ENCODE results near the gene KANSL1.

Gene KANSL1

DNA sequence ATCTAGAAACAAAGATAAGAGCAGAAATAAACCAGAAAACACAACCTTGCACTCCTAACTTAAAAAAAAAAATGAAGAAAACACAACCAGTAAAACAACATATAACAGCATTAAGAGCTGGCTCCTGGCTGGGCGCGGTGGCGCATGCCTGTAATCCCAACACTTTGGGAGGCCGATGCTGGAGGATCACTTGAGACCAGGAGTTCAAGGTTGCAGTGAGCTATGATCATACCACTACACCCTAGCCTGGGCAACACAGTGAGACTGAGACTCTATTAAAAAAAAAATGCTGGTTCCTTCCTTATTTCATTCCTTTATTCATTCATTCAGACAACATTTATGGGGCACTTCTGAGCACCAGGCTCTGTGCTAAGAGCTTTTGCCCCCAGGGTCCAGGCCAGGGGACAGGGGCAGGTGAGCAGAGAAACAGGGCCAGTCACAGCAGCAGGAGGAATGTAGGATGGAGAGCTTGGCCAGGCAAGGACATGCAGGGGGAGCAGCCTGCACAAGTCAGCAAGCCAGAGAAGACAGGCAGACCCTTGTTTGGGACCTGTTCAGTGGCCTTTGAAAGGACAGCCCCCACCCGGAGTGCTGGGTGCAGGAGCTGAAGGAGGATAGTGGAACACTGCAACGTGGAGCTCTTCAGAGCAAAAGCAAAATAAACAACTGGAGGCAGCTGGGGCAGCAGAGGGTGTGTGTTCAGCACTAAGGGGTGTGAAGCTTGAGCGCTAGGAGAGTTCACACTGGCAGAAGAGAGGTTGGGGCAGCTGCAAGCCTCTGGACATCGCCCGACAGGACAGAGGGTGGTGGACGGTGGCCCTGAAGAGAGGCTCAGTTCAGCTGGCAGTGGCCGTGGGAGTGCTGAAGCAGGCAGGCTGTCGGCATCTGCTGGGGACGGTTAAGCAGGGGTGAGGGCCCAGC is 191.6 kb downstream of the KANSL1 start:
- no peak overlapping the region for H3K4me3 ChIP-seq (ENCODE audit: low read depth, low read length)
- DNase-seq (ENCODE audit: low read depth) = no peak
- no peak for TF ChIP-seq POLR2A (IDR thresholded peaks at IDR 0.05; ENCODE audit: extremely low read depth, insufficient read length)
- TF ChIP-seq, protein P1, sequence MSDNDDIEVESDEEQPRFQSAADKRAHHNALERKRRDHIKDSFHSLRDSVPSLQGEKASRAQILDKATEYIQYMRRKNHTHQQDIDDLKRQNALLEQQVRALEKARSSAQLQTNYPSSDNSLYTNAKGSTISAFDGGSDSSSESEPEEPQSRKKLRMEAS (IDR thresholded peaks at IDR 0.05; ENCODE audit: low read depth, low read length) = no peak
- no peak for TF ChIP-seq MYC (IDR thresholded peaks at IDR 0.05; ENCODE audit: low read depth, low read length)
- TF ChIP-seq, protein P2, sequence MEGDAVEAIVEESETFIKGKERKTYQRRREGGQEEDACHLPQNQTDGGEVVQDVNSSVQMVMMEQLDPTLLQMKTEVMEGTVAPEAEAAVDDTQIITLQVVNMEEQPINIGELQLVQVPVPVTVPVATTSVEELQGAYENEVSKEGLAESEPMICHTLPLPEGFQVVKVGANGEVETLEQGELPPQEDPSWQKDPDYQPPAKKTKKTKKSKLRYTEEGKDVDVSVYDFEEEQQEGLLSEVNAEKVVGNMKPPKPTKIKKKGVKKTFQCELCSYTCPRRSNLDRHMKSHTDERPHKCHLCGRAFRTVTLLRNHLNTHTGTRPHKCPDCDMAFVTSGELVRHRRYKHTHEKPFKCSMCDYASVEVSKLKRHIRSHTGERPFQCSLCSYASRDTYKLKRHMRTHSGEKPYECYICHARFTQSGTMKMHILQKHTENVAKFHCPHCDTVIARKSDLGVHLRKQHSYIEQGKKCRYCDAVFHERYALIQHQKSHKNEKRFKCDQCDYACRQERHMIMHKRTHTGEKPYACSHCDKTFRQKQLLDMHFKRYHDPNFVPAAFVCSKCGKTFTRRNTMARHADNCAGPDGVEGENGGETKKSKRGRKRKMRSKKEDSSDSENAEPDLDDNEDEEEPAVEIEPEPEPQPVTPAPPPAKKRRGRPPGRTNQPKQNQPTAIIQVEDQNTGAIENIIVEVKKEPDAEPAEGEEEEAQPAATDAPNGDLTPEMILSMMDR (IDR thresholded peaks at IDR 0.05; ENCODE audit: low read depth, low read length) = no peak

DNA sequence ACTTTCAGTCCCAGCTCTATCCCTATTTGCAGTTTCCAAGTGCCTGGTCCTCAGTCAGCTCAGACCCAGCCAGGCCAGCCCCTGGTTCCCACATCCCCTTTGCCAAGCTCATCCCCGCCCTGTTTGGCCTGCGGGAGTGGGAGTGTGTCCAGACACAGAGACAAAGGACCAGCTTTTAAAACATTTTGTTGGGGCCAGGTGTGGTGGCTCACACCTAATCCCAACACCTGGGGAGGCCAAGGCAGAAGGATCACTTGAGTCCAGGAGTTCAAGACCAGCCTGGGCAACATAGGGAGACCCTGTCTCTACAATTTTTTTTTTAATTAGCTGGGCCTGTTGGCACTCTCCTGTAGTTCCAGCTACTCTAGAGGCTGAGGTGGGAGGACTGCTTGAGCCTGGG is 192.5 kb downstream of the KANSL1 start:
- no peak overlapping the region for H3K4me3 ChIP-seq (ENCODE audit: low read depth, low read length)
- no peak for DNase-seq (ENCODE audit: low read depth)
- TF ChIP-seq MYC (IDR thresholded peaks at IDR 0.05; ENCODE audit: low read depth, low read length) (no peak), POLR2A (IDR thresholded peaks at IDR 0.05; ENCODE audit: extremely low read depth, insufficient read length) (no peak)
- TF ChIP-seq, protein P2 (IDR thresholded peaks at IDR 0.05; ENCODE audit: low read depth, low read length) = no peak
- TF ChIP-seq, protein P1 (IDR thresholded peaks at IDR 0.05; ENCODE audit: low read depth, low read length) = no peak

DNA sequence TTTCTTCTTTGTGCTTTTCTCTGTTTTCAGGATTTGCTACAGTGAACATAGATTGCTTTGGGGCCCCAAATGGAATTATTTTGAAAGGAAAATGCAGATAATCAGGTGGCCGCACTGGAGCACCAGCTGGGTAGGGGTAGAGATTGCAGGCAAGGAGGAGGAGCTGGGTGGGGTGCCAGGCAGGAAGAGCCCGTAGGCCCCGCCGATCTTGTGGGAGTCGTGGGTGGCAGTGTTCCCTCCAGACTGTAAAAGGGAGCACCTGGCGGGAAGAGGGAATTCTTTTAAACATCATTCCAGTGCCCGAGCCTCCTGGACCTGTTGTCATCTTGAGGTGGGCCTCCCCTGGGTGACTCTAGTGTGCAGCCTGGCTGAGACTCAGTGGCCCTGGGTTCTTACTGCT is 192.9 kb downstream of the KANSL1 start:
- no peak overlapping the region for H3K4me3 ChIP-seq (ENCODE audit: low read depth, low read length)
- DNase-seq (ENCODE audit: low read depth) = no peak
- no peak for TF ChIP-seq POLR2A (IDR thresholded peaks at IDR 0.05; ENCODE audit: extremely low read depth, insufficient read length)
- TF ChIP-seq, protein P2 (IDR thresholded peaks at IDR 0.05; ENCODE audit: low read depth, low read length) = no peak
- TF ChIP-seq, protein P1 (IDR thresholded peaks at IDR 0.05; ENCODE audit: low read depth, low read length) = no peak

DNA sequence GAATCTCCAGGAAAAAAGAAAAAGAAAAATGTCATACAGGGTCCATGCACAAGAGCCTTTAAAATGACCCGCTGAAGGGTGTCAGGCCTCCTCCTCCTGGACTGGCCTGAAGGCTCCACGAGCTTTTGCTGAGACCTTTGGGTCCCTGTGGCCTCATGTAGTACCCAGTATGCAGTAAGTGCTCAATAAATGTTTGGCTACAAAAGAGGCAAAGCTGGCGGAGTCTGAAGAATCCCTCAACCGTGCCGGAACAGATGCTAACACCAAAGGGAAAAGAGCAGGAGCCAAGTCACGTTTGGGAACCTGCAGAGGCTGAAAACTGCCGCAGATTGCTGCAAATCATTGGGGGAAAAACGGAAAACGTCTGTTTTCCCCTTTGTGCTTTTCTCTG is 193.3 kb downstream of the KANSL1 start:
- no peak overlapping the region for H3K4me3 ChIP-seq (ENCODE audit: low read depth, low read length)
- TF ChIP-seq, protein P2 (IDR thresholded peaks at IDR 0.05; ENCODE audit: low read depth, low read length) = no peak
- TF ChIP-seq MYC (IDR thresholded peaks at IDR 0.05; ENCODE audit: low read depth, low read length) = no peak
- no peak for DNase-seq (ENCODE audit: low read depth)

DNA sequence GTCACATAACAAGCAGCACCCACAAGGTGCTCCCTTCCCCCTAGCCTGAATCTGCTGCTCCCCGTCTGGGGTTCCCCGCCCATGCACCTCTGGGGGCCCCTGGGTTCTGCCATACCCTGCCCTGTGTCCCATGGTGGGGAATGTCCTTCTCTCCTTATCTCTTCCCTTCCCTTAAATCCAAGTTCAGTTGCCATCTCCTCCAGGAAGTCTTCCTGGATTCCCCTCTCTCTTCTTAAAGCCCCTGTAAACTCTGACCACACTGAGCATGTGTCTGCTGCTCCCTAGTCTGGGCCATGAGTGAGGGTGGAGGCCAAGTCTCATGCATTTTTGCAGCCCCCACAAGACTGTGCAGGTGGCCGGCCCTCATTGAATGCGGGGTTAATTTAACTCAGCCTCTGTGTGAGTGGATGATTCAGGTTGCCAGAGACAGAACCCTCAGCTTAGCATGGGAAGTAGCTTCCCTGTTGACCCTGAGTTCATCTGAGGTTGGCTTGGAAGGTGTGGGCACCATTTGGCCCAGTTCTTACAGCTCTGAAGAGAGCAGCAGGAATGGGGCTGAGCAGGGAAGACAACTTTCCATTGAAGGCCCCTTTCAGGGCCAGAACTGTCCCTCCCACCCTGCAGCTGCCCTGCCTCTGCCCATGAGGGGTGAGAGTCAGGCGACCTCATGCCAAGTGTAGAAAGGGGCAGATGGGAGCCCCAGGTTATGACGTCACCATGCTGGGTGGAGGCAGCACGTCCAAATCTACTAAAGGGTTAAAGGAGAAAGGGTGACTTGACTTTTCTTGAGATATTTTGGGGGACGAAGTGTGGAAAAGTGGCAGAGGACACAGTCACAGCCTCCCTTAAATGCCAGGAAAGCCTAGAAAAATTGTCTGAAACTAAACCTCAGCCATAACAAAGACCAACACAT is 194.0 kb downstream of the KANSL1 start, which contains the start of gene STH:
TSS of gene STH (plus strand) at position 264 of the 913 bp plus-strand sequence. CDS start at position 294, 30 bp downstream.
- H3K4me3 ChIP-seq (ENCODE audit: low read depth, low read length) = no peak within 1 kb of the TSS
- no peak for TF ChIP-seq POLR2A (IDR thresholded peaks at IDR 0.05; ENCODE audit: extremely low read depth, insufficient read length)
- TF ChIP-seq MYC (IDR thresholded peaks at IDR 0.05; ENCODE audit: low read depth, low read length) = no peak
- TF ChIP-seq, protein P1 (IDR thresholded peaks at IDR 0.05; ENCODE audit: low read depth, low read length) = no peak
- TF ChIP-seq, protein P2 (IDR thresholded peaks at IDR 0.05; ENCODE audit: low read depth, low read length) = no peak

More for the DNA sequence above, 194.0 kb downstream of the KANSL1 start, which contains the start of gene STH:
- DNase-seq (ENCODE audit: low read depth) = no peak

Data from NB4 (cell line).